Brain pericyte (primary cell): ENCODE measurements around the gene RFX2.
"Not testable (repeated sequence)": the region's sequence is repeated elsewhere in the genome, so short reads cannot be mapped to it uniquely, and the experiment has no call there.

Experiments
- DNase-seq: peaks from one replicate; pipeline ENCODE4 v3.0.0-alpha.2; 2012; ENCODE audit warnings: low read depth, low spot score

The RFX2 gene

DNA sequence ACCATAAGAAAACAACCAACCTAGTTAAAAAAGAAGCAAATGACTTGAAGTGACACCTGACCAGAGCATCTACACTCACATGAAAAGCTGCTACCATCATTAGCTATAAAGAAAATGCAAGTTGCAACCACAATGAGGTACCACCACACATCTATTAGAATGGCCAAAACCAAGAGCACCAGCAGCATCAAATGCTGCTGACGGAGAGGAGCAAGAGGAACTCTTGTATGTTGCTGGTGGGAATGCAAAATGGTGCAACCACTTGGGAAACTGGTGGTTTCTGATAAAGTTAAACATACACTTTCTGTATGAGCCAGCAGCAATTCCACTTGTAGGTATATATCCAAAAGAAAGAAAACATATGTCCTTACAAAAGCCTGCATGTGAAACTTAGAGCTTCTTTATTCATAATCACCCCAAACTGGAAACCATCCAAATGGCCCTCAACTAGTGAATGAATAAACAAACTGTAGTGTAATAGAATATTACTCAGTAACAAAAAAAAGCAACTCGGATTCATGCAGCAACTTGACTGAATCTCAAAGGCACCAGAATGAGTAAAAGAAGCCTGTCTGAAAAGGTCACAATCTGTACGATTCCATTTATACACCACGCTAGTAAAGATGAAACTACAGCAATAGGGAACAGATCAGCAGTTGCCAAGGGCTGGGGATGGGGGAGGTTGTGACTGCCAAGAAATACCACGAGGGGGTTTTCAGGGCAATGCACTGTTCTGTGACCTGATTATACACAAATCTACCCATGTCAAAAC lies 71.5 kb downstream of the RFX2 start:
- no peak for DNase-seq

- DNase-seq, result no peak
Measured at GRCh38 chr19:6035026-6035425, 75.3 kb downstream of the RFX2 start.

DNA sequence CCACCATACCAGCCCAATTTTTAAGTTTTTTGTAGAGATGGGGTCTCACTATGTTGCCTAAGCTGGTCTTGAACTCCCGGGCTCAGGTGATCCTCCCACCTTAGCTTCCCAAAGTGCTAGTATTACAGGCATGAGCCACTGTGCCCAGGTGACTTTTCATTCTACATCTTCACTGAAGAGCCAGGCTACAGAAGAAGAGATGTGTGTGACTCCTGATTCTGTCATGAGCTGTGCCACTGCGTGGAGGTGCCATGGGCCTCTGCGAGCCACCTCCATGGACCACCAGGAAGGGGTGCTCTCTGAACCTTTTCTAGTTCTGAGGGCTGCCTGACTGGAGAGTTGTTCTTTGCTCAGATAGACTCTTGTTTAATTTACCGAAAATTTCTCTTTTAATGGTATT lies 75.8 kb downstream of the RFX2 start:
- DNase-seq, result no peak

DNA sequence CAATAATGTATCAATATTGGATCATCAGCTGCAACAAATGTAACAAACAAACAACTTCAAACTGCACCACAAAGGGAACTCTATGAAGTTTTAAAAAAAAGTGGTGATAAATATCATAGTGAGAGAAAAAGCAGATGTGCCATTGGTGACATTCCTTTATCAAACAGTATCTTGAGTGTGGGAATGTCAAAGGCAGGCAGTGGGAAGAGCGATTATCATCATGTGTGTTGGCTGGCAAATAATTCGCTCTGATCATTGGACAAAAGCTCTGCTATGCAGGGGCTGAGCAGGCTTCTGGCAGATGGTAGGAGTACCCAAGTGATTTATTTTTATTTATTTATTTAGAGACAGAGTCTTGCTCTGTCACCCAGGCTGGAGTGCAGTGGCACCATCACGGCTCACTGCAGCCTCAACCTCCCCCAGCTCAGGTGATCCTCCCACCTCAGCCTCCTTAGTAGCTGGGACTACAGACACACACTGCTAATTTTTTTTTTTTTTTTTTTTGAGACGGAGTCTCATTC lies 76.5 kb downstream of the RFX2 start:
- no peak for DNase-seq

GRCh38 chr19:6032827-6033226 lies 77.5 kb downstream of the RFX2 start:
- DNase-seq, result no peak

GRCh38 chr19:6032381-6032780 lies 77.9 kb downstream of the RFX2 start:
- DNase-seq, result no peak

GRCh38 chr19:6030214-6030507 lies 80.1 kb downstream of the RFX2 start:
- DNase-seq, result no peak

- DNase-seq, result no peak
Measured at GRCh38 chr19:6026390-6027227, 83.7 kb downstream of the RFX2 start.

DNA sequence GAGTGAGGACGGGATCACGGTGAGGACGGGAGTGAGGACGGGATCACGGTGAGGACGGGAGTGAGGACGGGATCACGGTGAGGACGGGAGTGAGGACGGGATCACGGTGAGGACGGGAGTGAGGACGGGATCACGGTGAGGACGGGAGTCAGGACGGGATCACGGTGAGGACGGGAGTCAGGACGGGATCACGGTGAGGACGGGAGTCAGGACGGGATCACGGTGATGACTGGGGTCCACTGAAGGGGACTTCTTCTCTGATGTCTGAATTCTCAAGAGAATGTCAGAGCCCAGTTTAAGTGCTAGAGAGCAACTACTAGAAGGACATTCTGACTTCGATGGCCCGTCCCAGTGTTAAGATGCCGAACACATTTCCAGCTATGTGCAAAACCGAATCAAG lies 85.5 kb downstream of the RFX2 start:
- DNase-seq, result not testable (repeated sequence)

DNA sequence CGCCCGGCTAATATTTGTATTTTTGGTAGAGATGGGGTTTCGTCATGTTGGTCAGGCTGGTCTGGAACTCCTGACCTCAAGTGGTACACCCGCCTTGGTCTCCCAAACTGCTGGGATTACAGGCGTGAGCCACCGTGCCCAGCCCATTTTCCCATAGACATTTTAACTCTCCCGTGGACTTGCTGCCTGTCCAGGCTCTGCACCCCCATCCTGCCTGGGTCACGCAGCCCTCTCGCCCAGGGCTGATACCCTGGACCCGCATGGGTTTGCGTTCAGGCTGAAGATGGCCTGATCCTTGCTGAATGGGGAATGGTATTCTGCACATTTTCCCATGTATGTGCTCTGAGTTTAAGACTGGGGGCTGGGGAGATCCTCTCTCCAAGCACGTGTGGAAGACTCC lies 86.4 kb downstream of the RFX2 start:
- DNase-seq, result no peak

- no peak for DNase-seq
Measured at GRCh38 chr19:6023085-6023682, 87.1 kb downstream of the RFX2 start.

GRCh38 chr19:6022570-6023064 lies 87.7 kb downstream of the RFX2 start:
- DNase-seq, result no peak

DNA sequence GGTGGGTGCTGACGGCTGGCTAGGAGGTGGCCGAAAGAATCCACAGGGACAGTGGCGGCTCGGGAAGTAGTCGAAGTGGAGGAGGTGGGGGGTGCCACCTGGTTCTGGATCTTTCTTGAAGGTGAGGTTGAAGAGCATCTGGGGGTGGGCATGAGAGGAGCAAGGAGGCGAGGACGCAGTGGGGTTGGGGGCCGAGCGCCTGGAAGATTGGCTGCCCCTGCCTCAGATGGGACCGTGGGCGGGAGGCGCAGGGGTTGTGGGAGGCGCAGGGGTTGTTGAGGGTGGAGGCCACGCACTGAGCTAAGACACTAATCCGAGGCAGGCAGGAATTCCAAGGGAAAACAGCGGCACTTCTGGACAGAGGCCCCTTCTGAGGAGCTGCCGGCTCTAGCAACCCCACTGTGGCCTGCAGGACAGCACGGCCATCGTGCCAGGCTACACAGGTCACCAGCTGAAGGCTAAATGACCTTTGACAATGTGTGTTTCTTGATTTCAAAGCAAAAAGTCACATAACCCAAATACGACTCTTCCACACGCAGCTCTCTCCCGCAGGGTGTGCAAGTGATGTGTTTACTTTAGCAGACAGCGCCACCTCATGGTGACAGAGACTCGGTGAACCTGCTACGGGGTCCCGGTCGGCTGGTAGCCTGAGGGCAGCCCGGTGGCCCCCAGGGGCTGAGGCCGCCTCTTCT lies 88.3 kb downstream of the RFX2 start:
- peak; percentile 33 for DNase-seq

DNA sequence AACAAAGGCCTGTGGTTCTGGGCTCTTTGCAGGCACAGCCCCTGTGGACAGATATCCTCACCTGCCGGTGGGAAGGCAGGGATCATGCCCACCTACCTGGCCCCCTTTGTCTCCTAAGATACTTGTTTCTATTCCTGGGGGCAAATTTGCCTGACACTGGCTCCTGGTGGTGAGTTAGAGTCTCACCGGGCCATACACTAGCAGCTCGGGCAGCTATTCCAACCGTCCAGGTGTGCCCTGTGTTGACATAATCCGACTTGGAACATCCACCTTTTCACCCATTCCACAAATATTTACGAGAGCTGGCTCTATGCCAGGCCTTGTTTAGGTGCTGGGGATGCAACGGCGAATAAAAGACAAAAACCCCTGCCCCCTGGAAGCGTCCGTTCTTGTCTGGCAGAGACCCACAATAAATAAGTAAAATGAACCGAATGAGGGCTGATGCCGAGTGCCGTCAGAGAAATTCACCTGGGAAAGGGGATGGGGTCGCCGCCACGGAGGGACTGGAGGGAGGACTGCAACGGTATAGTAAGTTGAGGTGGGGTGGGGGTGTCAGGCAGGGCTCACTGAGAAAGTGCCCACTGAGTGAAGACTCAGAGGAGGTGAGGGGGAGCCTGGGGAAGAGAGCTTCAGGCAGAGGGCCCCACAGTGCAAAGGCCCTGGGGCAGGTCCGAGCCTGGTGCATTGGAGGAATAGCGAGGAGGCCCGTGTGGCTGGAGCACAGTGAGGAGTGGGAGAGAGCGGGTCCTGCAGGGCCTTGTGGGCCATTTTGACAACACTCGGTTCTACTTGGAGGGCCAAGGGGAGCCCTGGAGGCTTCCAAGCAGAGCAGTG lies 89.1 kb downstream of the RFX2 start:
- DNase-seq, result no peak

DNA sequence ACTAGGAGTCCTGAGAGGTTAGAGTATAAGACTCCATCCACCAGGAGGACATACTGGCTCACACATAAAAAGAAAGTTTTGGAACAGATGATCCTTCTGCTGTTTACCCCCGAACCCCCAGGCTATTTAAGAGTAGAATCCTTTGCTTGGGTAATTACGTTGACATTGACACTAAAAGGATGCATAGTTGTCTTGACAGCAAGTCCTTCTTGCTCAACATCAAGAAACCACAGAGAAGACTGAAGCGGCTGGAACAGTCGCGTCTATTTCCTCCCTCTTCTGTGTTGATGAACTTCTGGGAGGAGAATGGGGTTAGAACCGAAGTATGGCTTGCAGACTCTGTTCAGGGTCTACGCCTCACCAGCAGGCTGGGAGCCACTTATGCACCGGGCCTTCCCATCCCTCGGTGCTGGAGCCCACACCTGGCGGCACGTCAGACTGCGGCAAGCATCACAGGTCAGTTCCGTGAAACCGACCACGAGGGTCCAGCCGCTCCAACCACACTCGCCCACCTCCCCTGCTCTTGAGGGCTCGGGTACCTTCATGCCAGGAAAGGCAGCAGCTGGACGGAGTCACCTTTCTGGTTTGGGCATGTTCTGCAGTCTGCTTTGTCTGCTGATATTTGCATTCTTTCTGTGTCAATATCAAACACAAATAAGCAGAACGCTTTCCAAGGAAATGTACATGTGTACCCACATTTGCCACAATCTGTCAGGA lies 90.0 kb downstream of the RFX2 start:
- DNase-seq, result no peak

DNA sequence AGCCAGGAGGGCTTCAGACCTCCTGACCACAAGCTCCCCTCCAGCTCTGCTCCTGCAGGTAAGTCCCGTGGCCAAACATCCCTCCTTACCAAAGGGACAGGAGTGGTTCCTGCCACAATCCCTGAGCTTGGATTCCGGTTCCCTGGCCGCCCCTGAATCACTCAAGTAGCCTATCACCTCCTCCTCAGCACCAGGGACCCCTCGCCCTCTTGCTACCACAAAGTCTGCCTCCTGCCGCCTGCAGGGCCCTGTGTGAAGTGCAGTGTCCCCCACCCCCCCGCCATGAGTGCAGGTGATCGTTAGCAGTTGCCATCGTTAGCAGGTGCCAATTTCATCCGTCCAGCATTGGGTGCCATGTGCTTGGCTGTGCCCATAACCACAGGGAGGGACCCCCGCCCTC lies 91.5 kb downstream of the RFX2 start:
- no peak for DNase-seq

- no peak for DNase-seq
Measured at GRCh38 chr19:6017576-6017975, 92.7 kb downstream of the RFX2 start.

DNA sequence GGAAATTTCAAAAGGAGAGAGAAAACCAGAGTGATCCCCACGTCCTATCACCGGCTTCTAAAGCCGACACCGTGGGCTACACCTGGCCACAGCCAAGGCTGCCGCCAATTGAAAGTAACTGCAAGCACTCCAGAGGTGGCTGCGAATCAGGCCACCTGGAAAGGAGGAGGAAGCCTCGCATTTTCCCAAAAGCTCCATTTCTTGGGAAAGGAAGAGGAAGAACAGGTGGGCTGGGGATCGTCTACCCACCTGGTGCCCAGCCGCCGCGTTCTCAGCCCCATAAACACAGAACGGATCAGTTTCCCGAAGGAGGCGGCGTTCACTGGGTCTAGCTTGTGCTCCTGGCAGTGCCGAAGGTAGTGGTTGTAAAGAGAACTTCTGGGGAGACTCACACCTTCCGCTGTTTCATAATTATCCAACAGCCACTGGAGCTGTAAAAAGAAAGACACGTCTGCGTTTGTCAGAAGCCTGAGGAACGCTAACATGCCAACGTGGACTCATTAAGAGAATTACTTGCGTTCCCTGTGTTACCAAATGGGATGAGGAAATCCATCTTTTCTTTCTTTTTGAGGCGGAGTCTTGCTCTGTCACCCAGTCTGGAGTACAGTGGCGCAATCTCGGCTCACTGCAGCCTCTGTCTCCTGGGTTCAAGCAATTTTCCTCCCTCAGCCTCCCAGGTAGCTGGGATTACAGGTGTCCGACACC lies 94.3 kb downstream of the RFX2 start:
- DNase-seq, result no peak

DNA sequence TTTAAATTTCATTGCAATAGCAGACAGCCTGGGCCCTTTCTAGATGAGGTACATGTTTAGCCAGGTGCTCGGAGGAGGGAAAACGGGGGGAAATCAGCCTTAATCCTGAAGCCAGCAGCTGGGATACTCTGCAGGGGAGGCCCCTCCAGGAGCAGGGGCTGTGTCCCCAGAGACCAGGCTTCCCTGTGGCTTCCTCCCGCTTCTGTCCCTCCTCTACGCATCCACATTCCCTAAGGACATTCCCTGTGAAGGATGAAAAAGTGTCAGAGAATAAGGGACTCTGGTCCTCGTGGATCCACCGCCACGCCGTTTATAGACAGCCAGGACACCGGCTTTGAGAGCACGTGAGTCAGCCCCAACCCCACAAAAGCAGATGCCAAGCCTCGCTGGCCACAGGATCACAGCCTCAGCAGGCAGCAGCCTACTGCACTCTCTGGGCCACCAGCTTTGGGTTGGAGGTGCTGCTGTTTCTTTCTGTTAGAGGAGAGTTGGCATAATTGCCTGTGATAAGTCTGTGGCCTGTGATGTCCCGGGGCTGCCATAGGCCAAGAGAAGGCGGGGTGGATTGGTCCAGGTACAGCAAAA lies 95.7 kb downstream of the RFX2 start:
- no peak for DNase-seq
